Adipocyte (in vitro differentiated cells): Measurements from ENCODE around the gene CSAD.
"Not testable (repeated sequence)": the region's sequence is repeated elsewhere in the genome, so short reads cannot be mapped to it uniquely, and the experiment has no call there.

Source experiments
- DNase-seq: peaks from one replicate; pipeline ENCODE4 v3.0.0-alpha.2; 2015; ENCODE audit warnings: low read depth
- H3K27me3 ChIP-seq: replicated peaks from 2 replicates; pipeline ENCODE4 v1.7.0; 2013; ENCODE audit warnings: mild to moderate bottlenecking, low read length, moderate library complexity; ENCODE audit not compliant: control insufficient read depth, insufficient read depth
- H3K36me3 ChIP-seq: 2 replicates; pipeline ENCODE4 v1.7.0; 2013; ENCODE audit warnings: low read length, mild to moderate bottlenecking, moderate library complexity; ENCODE audit not compliant: control insufficient read depth, insufficient read depth, severe bottlenecking
- H3K4me1 ChIP-seq: 2 replicates; pipeline ENCODE4 v1.7.0; 2013; ENCODE audit warnings: mild to moderate bottlenecking, low read length, moderate library complexity; ENCODE audit not compliant: control insufficient read depth, insufficient read depth
- H3K4me3 ChIP-seq: 2 replicates; pipeline ENCODE4 v1.7.0; 2013; ENCODE audit warnings: mild to moderate bottlenecking, low read length, moderate library complexity
- H3K9ac ChIP-seq: 2 replicates; pipeline ENCODE4 v1.7.0; 2013; ENCODE audit warnings: mild to moderate bottlenecking, low read length, moderate library complexity
- H3K9me3 ChIP-seq: 2 replicates; pipeline ENCODE4 v1.7.0; 2013; ENCODE audit warnings: mild to moderate bottlenecking, low read length, moderate library complexity; ENCODE audit not compliant: control insufficient read depth

The CSAD gene

DNA sequence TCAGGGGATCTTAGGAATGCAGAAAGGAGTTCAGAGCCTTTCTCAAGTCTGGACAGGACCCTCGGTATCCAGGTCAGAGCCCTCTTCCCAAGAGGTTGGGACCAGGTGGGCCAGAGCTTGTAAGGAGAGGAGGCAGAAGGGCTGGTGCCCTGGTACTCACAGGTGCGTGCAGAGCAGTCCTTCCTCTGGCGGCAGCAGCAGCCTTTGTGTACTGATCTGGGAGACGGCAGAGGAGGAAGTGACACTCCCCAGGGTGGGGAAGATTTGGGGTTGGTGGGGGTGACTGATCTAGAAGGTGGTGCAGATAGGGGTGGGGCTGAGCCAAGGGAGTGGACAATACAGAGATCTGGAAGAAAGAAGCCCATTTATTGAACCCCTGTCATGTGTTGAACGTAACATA lies 26.3 kb upstream of the CSAD start, which contains the start of gene ITGB7:
TSS of gene ITGB7 (minus strand) at position 210 of the 400 bp plus-strand sequence. CDS start 6,808 bp downstream, outside the sequence.
- DNase-seq = no peak
- Histone ChIP-seq H3K9me3 (no peaks in the 10 kb centered on the region), H3K4me3 (no peak within 1 kb of the TSS), H3K27me3 (no peaks in the 10 kb centered on the region), H3K36me3 (peaks cover 16% of the 10 kb centered on the region), H3K9ac (peak within 1 kb of the TSS; percentile 74), H3K4me1 (peaks cover 36% of the 10 kb centered on the region)

DNA sequence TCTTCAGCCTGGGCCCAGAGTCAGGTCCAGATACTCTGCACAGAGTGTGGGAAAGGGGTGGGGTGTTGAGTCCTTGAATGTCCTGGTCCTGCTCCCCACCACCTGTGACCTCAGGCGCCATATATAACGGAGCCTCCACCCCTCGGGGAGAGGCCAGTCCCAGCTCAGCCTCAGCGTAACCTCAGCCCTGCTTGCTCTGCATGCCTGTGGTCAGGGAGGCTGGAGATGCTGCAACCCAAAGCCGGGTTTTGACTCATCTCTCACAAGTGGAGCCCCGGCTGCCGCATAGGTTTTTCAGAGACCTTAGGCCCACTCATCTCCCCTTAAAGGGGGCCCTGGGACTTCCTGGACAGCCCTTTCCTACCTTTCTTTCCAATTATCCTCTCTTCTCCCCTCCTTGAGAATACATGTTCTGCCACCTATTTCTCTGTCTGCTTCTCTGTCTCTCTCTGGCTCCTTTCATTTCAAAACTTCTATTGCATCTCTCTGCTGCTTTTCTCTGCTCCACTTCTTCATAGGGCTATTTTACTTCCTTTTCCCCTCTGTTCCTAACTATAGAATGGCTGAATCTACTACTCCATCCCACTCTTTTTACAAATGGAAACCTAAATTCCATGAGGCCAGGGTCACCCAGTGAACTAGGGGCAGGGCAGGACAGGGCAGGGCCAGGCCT lies 25.2 kb upstream of the CSAD start:
- DNase-seq = peak; percentile 95
- peaks cover 4% of the 10 kb centered on the region for H3K36me3 ChIP-seq

DNA sequence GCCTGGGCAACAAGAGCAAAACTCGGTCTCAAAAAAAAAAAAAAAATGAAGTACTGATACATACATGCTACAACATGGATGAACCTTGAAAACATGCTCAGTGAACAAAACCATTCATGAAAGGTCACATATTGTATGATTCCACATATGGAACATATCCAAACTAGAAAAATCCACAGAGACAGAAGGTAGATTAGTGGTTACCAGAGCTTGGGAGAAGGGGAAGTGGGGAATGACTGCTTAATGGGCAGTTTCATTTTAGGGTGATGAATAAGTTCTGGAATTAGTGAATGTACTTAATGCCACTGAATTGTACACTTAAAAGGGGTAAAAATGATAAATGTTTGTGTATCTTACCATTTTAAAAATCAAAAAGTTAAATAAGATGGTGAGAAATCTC lies 23.6 kb upstream of the CSAD start:
- H3K4me1 ChIP-seq = peaks cover 47% of the 10 kb centered on the region
- no peak overlapping the region for H3K4me3 ChIP-seq
- no peaks in the 10 kb centered on the region for H3K36me3 ChIP-seq
- DNase-seq = no peak
- H3K9me3 ChIP-seq = no peaks in the 10 kb centered on the region
- H3K27me3 ChIP-seq = no peaks in the 10 kb centered on the region
- no peak overlapping the region for H3K9ac ChIP-seq

More for the DNA sequence above, 25.2 kb upstream of the CSAD start:
- Histone ChIP-seq H3K9me3 (no peaks in the 10 kb centered on the region), H3K27me3 (no peaks in the 10 kb centered on the region), H3K4me3 (no peak overlapping the region), H3K9ac (peak overlapping the region; percentile 74), H3K4me1 (peaks cover 42% of the 10 kb centered on the region)

DNA sequence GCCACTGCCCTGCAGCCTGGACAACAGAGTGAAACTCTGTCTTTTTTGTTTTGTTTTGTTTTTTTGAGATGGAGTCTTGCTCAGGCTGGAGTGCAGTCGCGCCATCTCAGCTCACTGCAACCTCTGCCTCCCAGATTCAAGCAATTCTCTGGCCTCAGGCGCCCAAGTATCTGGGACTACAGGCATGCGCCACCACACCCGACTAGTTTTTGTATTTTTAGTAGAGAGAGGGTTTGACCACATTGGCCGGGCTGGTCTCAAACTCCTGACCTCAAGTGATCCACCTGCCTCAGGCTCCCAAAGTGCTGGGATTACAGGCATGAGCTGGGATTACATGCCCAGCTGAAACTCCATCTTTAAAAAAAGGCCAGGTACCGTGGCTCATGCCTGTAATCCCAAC lies 21.6 kb upstream of the CSAD start:
- H3K4me3 ChIP-seq, H3K36me3 ChIP-seq, H3K9me3 ChIP-seq, H3K27me3 ChIP-seq, DNase-seq, H3K9ac ChIP-seq: not testable (repeated sequence)
- H3K4me1 ChIP-seq = peaks cover 35% of the 10 kb centered on the region

DNA sequence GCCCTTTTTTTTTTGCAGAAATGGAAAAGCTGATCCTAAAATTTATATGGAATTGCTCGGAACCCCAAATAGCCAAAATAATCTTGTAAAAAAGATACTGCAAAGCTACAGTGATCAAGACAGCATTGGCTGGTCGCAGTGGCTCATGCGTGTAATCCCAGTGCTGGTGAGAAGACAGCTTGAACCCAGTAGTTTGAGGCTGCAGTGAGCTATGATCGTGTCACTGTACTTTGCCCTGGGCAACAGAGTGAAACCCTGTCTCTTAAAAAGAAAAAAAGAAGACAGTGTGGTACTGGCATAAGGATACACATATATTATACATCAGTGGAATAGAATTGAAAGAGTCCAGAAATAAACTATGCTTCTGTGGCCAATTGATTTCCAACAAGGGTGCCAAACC lies 20.9 kb upstream of the CSAD start:
- no peak overlapping the region for H3K4me3 ChIP-seq
- no peaks in the 10 kb centered on the region for H3K27me3 ChIP-seq
- H3K9ac ChIP-seq = no peak overlapping the region
- H3K4me1 ChIP-seq = peaks cover 30% of the 10 kb centered on the region
- H3K9me3 ChIP-seq = no peaks in the 10 kb centered on the region
- H3K36me3 ChIP-seq = no peaks in the 10 kb centered on the region
- DNase-seq = no peak

DNA sequence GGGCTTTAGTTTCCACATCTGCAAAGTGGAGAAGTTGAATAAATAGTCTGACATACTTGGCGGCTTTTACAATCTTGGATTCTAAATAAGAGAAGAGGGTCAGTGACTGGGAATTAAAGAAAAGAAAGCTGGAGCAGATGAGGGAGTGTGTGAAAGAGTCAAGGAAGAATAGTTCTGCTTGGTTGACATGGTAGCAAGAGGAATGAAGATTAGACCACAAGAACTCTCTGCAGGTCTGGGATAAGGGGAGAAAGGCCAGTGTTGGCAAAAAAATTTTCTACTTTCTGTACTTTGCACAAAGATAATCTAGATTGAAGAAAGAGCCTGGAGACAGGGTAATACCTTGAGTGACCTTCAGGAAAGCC lies 20.4 kb upstream of the CSAD start:
- no peaks in the 10 kb centered on the region for H3K36me3 ChIP-seq
- no peaks in the 10 kb centered on the region for H3K27me3 ChIP-seq

DNA sequence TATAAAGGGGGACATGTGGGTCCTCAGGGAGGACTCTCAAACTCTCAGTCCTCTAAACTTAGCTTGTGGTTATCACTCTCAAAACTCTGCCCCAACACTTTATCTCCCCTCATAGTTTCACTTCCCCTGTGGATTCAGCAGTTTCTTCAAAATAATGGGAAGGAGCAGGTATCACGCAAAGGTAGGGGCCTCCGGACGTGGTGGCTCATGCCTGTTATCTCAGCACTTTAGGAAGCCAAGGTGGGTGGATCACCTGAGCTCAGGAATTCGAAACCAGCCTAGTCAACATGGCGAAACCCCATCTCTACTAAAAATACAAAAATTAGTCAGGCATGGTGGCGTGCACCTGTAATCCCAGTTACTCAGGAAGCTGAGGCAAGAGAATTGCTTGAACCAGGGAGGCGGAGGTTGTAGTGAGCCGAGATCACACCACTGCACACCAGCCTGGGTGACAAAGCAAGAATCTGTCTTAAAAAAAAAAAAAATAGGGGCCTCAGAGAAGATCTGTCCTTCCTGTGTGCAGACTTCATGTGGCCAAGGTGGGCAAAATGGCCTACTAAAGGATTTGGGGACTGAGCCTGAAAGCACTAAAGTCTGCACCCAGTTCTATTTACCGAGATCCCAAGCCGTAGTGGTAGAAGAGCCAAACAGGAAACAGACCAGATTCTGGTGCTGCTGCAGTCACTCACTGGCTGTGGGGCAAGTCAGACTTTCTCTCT lies 19.9 kb upstream of the CSAD start:
- H3K4me1 ChIP-seq = peaks cover 20% of the 10 kb centered on the region
- DNase-seq = no peak
- H3K9me3 ChIP-seq = no peaks in the 10 kb centered on the region
- H3K36me3 ChIP-seq = no peaks in the 10 kb centered on the region
- H3K9ac ChIP-seq = peak overlapping the region; percentile 40
- no peak overlapping the region for H3K4me3 ChIP-seq
- H3K27me3 ChIP-seq = no peaks in the 10 kb centered on the region

More for the DNA sequence above, 20.4 kb upstream of the CSAD start:
- Histone ChIP-seq H3K9me3 (no peaks in the 10 kb centered on the region), H3K4me1 (peaks cover 25% of the 10 kb centered on the region), H3K4me3 (no peak overlapping the region), H3K9ac (peak overlapping the region; percentile 40)
- DNase-seq = peak; percentile 48

DNA sequence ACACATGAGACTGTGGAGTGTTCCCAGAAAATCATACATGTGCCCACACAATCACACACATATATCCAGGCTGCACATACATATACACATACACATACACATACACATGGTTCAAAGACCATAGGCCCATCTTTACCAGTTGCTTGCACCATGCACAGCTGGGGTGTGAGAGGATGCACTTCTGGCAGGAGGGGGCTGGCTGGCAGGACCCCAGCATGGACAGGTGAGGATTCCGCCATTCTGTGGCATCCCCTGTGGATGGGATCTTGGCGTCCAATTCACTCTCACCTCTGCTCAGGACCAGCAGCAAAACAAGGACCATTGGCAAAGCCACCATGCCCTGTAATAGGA lies 19.4 kb upstream of the CSAD start:
- Histone ChIP-seq H3K9me3 (no peaks in the 10 kb centered on the region), H3K27me3 (no peaks in the 10 kb centered on the region), H3K4me1 (peaks cover 15% of the 10 kb centered on the region), H3K4me3 (no peak overlapping the region), H3K9ac (no peak overlapping the region), H3K36me3 (no peaks in the 10 kb centered on the region)
- DNase-seq = no peak

DNA sequence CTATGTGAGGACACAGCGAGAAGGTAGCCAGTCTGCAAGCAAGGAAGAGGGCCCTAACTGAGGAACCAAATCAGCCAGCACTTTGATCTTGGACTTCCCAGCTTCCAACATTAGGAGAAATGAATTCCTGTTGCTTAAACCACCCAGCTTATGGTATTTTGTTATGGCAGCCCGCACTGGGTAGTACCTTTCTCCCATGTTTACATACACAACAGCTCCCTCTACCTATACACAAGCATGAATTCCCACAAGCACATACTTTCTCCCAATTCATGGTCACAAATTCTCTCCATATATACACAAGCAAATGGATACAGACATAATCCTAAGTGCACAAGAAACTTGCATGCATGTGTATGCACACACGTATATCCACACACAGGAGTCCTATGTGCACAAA lies 19.0 kb upstream of the CSAD start:
- DNase-seq = no peak
- Histone ChIP-seq H3K4me3 (no peak overlapping the region), H3K9ac (no peak overlapping the region), H3K27me3 (no peaks in the 10 kb centered on the region), H3K36me3 (no peaks in the 10 kb centered on the region), H3K4me1 (peaks cover 14% of the 10 kb centered on the region), H3K9me3 (no peaks in the 10 kb centered on the region)

DNA sequence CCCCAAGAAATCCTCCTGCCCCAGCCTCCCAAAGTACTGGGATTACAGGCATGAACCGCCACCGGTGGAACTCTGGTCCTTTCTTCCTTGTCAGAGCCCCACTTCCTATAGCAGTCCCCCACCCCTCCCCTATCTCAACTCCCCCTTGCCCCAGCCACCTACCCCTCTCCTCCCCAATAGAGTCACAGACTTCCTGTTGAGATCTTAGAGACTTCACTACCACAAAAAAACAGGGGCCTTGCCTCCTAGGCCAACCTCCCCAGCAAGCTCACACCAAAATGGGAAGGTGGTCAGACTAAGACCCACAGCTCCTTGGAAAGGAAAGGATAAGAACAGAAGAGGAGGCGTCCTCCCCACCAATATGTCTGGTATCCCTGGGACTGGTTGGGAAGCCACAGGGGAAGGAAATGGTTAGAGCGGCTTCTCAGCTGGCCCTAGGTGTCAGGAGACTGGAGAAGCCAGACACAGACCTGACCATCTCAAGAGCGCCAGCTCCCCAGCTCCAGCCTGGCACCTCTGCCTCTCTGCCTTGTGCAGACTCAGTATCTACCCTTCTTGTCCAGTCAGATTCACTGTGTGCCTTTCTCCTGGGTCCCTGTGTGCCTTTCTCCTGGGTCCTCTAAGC lies 17.9 kb upstream of the CSAD start:
- Histone ChIP-seq H3K9me3 (no peaks in the 10 kb centered on the region), H3K27me3 (no peaks in the 10 kb centered on the region), H3K4me3 (no peak overlapping the region), H3K36me3 (no peaks in the 10 kb centered on the region), H3K4me1 (peaks cover 14% of the 10 kb centered on the region), H3K9ac (no peak overlapping the region)
- DNase-seq = no peak

DNA sequence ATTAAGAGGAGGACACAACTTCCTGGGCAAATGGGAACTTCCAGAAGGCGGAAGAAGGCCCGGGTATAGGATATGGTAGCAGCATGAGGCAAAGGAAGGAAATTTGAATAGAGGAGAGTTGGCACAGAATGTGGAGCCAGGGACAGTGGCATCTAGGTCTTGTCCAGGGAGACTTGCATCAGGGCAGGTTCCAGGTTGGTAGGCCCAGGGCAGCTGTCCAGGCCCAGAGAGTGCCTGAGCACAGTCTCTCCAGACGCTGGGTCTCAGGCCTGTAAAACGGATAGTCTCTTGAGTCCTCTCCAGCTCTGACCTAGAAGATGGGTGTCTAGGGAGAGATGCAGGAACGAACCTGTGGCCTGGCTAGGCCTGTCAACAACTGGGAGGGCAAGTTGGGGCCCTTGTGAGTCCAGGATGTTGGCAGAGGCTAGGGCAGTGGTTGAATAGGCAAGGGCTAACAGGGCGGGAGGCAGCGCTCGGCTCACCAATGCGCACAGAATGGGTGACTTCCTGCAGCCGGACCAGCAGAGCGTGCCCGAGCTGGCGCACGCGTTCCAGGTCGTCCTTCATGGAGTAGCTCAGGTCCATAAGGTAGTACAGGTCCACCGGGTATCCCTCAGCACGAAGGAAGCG lies 16.4 kb upstream of the CSAD start:
- no peak overlapping the region for H3K4me3 ChIP-seq
- H3K36me3 ChIP-seq = no peaks in the 10 kb centered on the region
- peaks cover 14% of the 10 kb centered on the region for H3K4me1 ChIP-seq
- DNase-seq = no peak
- H3K27me3 ChIP-seq = no peaks in the 10 kb centered on the region
- no peak overlapping the region for H3K9ac ChIP-seq
- no peaks in the 10 kb centered on the region for H3K9me3 ChIP-seq
